HG02981 (cell line): ENCODE measurements around the gene FAM89B.
"Not testable (repeated sequence)": the region's sequence is repeated elsewhere in the genome, so short reads cannot be mapped to it uniquely, and the experiment has no call there.

Experiments used
- ATAC-seq: cut with Tn5 transposase; IDR thresholded peaks from one replicate; pipeline ENCODE4 v1.9.1; 2021; ENCODE audit warnings: mild to moderate bottlenecking, moderate library complexity; ENCODE audit not compliant: unreplicated experiment

The FAM89B gene

DNA sequence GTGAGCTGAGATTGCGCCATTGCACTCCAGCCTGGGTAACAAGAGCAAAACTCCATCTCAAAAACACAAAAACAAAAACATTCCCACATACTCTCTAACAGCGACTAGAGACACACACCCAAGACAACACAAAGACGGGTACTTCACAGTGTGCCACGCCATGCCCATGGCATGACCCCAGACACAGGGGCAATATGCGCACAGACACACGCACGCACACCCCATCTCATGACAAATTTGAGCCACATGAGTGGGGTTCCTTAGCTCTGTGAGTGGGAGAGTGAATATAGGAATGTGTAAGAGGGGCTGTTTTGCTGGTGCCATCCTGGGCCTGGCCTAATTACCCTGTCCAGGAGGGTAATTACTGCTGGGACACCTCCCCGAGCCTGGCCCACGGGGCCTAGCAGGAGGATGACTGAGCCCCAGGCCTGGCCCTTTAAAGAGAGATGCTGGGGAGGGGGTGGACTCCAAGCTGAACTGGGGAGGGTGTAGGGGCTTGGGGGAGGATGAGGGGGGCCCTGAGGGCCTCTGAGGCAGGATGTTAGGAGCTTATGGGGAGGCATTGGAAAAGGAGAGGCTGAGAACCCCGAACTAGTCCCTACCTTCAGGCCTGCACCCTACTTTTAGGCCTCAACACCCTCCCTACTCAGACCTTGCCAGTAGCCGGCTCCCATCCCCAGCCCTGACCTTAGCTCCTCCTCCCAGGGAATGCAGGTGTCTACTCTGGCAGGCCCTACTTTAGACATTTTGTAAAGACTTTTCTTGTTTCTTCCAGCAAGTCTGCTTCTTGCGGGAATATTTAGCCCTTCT, 15.7 kb upstream of the FAM89B start:
- ATAC-seq = no peak

DNA sequence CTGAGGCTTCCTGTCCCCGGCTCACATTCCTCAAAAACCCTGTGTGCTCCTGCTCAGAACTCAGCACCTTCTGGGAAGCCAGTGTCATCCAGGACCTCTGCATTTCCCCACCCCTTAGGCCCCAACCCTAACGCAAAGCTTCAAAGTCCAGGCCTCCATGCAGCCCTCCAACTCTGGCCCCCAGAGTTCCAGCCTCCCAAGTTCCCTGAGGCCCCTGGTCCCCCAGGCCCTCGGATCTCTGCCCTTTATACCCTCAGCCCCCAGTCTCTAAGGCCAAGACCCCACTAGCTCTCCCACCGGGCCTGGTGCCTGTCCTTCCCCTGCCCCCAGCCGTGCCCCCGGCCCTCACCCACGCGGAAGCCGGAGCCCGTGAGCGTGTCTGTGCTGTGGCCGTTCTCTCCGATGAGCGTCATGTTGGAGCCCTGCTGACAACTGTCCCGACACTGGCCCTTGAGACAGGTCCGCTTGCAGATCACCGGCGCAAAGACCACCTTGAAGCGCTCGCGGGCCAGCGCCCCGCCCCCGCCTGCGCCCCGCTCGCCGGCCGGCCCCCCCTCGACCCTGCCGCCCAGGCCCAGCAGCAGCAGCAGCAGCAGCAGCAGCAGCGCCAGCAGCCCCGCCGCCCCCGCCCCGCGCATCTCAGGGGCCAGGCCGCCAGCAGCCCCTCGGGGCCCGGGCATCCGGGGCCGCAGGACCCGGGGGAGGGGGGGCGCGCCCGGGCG, 14.9 kb upstream of the FAM89B start:
- ATAC-seq = no peak

DNA sequence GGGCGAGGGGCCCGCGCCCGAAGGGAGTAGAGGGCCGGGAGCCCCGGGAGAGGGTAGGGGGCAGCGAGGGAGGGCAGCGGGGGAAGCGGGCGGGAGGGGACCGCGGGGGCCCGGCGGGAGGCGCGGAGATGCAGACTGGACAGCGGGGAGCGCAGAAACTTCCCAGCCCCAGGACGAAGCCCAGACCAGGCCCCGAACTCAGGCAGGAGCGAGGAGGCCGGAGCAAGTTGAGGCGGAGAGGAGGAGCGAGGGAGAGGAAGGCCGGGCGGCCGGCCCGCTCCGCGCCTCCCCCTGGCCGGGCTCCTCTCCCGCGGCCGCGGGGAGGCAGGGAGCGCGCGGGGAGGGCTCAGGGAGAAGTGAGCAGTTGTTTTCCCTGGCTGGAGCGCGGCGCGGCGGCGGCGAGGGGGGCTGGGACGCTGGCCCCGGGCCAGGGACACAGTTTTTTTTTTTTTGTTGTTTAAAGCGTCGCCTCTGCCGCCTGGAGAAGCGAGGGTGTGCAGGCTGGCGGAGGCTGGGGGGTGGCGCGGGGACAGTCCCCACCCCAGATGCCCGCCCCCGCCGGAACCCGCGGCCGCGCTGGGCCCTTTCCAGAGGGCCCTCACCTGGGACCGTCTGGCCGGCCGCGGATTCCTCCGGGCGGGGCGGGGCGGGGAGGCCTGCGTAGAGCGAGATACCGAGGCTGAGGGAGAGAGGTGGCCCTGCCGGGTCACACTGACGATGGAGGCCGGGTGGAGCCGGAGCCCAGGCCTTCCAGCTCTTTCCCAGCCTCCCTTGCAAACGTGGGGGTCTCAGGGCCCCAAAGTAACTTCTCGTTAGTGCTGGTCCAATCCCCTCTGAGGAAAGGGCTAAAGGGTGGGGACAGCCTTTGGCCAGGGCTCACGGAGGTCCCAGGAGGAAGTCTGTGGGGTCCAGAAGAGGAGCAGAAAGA, 14.1 kb upstream of the FAM89B start, which contains the start of gene LTBP3:
Gene LTBP3 (minus strand): TSS at position 358 of the 928 bp plus-strand sequence. CDS start 400 bp downstream, outside the sequence.
- no peak for ATAC-seq

DNA sequence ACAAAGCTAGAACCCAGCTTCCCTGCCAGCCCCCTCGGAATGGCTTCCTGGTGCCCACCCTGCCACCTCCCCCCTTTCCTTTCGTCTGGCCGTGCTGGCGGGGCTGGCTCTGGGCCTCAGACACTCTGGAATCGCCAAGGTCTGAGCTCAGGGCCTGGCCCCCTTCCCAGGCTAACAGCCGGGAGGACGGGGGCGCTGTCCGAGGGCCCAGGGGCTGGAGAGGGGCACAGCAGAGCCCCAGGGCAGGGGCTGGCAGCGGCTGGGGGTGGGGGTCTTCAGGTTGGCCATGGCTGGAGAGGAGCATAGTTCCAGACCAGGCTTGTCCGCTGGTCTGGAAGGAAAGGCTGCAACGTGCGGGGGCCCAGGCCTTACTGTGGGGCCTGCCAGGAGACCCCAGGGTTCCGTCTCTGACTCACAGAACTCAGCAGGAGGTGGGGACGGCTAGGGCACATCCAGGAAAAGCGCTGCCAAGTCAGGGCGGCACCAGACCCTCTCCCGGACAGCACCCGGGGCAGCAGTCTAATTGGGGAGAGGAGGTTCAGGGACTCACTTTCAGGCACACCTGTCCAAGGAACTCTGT, 13.3 kb upstream of the FAM89B start:
- no peak for ATAC-seq

DNA sequence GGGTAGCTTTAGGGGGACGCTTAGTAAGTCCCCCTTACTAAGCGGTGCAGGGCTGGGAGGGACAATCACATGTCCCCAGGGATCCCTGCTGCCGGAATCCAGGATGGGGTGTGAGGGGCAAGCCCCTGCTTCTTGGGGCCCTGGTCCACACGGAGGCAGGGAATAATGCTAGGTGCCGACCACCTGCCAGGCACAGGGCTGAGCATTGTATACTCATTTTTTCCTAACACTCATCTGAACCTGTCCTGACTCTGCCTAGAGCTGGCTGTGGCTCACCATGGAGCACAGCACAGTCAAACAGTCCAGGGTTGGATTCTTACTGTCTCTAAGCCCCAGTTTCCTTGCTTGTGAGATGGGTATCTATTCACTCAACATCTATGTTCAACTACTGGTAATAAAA, 12.8 kb upstream of the FAM89B start:
- ATAC-seq = no peak

DNA sequence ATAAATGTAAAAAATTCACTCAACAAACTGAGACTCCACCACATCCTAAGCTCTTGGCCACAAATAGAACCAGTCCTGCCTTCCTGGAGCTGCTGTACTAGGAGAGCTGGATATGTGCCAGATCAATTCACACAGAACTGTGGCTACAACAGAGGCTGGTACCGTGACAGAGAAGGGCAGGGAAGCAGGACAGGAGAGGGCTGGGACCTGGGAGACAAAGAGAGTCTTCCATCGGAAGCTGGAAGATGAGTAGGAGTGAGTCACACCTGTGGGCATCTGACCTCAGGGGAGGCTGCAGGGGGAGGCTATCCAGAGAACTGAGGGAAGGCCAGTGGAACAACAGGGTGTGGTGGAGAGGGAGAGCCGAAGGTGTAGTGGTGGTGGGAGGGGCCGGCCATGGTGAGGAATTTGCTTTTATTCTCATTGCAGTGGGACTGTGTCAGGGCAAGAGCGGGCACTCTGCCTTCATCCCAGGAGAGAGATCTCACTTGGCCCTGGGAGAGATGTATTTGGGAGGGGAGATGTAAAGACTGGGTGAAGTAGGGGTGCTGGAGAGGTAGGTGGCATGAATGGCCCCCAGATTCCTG, 12.3 kb upstream of the FAM89B start:
- ATAC-seq = no peak

DNA sequence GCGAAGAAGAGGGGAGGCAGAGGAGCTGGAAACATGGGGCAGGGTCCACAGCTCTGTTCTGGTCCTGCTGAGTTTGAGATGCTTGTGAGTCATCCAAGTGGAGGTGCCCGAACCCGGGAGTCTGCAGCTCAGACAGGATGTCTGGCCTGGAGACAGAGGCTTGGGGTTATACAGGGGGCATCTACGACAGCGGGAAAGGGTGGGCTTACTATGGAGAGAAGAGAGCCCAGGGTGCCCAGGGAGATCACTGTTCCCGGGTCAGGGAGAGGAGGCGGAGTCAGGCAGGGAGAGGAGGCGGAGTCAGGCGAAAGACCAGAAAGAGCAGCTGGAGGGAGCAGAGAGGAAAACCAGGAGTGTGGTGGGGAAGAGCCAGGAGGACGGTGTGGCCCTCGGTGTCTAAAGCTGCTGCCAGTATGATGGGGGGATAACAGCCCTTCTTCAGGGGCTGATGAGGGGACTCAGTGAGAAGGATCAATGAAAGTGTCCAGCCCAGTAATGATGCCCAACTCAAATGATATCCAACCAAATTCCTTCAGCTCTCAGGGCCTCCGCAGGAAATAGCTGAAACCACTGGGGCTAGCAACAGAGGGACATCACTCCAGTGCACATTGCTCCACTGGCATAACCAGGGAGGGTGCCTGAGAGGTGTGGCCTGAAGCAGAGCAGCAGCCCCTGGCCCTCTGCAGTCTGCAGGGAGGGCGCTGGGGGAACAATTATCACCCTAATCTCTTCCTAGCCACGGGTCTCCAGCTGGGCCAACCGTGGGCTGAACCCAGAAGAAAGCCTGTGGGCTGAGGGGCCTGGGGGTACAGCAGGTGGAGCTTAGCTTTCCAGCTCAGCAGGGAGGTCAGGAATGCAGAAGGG, 11.6 kb upstream of the FAM89B start:
- ATAC-seq = no peak

DNA sequence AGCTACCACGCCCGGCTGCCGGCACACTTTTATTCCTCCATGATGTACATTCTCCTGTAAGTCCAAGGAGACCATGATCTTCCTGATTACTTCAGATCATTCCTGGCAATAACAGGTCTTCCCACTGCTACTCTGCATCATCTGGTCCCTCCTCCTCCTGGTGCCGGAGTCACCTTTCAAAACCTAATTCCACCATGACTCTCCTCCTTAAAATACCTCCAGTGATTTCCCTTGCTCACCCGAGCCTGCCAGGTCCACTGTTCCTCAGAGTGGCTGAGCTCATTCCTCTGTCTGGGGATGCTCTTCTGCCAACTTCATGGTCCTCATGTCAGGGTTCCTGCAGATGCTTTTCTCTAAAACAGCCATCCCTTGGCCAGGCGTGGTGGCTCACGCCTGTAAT, 10.3 kb upstream of the FAM89B start:
- no peak for ATAC-seq

DNA sequence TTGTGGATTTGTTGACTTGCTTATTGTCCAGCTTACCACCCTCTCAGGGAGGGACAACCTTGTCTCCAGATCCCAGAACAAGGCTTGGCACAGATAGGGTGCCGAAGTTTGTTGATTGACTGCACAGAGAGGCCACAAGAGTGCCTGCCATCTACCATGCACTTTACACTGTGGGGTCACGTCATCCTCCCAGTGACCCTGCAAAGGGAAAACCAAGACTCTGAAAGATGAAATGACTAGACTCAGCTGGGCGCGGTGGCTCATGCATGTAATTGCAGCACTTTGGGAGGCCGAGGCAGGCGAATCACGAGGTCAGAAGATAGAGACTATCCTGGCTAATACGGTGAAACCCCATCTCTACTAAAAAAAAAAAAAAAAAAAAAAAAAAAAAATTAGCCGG, 9.6 kb upstream of the FAM89B start:
- ATAC-seq = no peak

DNA sequence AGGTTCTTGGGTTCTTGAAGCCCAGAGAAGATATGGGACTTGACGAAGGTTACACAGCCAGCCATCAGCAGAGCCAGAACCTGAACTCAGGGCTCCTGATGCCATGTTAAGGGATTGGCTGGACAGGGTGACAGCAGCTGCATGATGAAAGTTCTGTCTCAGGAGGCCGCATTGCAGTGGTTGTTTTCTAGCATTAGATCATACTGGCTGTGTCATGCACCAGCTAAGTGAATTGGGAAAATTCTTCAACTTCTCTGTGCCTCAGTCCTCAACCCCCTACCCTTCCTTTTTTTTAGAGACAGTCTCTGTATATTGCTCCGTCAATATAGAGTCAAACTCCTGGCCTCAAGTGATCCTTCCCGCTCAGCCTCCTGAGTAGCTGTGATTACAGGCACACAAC, 8.7 kb upstream of the FAM89B start:
- ATAC-seq = no peak

DNA sequence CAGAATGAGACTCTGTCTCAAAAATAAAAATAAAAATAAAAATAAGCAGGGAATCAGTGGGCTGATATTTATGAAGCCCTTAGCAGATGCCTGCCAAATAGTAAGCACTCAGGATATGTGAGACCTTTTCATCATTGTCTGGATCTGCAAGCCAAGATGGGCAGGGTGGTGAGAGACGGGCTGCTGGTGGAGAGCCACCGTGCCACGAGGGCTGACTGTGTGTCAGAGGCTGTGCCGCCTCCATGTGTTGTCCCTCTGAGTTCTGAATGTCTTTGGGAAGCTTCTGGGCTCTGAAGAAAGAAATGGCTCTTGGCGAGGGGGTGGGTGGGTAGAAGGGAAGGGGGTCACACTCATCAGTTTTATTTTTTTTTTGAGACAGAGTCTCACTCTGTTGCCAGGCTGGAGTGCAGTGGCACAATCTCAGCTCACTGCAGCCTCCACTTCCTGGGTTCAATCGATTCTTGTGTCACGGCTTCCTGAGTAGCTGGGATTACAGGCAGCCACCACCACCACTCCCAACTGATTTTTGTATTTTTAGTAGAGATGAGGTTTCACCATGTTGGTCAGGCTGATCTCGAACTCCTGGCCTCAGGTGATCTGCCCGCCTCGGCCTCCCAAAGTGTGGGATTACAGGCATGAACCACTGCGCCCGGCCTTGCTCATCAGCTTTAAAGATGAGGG, 7.3 kb upstream of the FAM89B start:
- ATAC-seq = not testable (repeated sequence)

DNA sequence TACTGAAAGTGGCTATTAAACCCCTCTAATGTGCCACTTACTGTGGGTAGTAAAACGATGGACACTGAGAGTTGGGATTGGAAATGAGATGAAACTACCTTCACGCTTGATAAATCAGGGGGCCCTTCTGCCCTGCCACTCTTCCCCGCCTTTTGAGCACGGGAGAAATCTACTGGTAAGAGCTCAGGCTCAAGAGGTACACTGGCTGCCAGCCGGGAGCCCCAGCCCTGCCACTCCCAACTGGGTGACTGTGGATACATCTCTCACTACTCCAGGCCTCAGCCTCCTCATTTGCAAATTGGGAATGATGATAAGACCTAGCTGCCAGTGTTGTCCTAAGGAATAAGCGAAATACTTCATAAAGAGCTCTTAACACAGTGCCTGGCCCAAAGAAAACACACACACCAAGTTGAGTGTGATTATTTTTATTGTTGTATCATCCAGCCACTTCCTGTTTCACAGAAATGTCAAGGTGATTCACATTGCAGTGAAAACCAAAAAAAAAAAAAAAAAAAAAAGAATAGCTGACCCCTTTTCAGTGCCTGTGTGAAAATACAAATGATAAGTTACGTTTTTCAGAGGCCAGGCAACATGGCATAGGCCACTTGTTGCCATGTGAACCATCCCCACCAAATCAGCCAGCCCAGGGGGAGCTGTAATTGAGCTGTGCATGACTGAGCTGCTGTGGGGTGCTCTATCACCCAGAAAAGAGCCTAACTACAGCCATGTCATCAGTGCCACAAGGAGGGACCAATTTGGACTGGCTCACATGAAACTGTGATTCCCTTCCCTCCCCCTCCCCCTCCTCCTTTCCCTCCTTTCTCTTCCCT, 6.5 kb upstream of the FAM89B start:
- no peak for ATAC-seq

DNA sequence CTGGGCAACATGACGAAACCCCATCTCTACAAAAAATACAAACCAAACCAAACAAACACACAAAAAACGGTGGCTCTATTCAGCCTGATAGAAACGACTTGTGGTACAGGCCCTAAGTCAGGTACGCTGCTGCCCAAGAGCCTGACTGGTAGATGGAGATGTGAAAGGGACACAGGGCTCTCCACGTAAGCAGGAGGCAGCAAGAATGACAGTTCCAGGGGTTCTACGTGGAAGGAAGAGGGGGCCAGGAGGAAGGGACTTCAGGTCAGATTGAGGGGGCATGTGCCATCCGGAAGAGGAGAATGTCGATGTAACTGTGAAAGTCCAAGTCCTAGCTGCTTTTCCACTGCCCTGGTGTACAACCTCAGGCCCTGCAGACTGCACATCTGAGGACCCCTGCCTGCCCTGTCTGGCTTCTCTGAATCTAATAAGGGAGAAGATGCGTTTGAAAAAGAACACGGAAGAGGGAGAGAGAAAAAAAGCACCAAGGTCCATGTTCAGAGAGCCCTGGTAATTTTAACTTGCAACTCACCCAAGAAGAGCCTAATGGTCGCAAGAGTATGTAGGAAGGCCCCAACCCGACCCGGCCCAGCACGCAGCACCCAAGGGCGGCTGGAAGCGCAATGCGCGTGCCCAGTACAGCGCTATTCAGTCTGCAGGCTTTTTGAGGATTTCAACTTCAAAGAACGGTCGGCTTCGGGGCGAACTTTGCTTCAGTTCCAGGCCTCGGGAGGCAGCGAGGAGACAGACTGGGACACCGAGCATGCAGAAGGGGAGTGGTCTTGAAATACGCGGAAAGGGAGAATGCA, 3.0 kb upstream of the FAM89B start:
- peak; percentile 2 for ATAC-seq

DNA sequence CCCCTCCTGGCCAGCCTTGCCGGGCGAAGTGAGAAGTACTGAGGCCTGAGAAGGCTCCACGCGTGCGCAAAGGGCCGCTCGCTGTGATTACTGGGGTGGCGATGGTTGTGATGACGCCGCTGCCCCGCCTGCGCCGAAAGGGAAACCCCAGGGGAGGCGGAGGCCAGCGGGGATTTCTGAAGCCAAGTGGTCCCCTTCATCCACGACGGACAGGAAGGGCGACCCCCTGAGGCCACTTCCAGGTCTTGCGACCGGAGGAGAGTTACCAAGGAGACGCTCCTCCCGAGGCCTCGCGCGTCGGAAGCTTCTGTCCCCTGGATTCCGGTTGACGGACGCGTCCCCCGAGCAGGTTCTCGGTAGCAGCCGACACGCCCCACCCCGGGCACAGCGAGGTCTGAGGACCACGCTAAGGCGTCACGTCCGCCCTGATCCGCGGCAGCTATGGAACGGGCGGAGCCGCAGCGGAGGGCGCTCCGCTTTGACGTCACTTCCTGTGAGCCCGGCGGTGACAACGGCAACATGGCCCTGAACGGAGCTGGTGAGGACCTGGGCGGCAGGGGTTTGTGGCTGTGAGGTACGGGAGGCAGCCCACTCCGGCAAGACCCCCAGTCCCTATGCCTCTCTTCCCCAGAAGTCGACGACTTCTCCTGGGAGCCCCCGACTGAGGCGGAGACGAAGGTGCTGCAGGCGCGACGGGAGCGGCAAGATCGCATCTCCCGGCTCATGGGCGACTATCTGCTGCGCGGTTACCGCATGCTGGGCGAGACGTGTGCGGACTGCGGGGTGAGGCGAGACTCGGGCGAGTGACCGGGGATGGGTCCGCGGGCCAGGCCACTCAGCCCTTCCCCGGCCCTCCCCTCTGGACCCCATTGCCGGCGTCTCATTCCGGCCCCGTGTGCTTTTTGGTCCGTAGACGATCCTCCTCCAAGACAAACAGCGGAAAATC, 2.1 kb upstream of the FAM89B start, which contains the start of gene ZNRD2:
Gene ZNRD2 (plus strand): TSS at position 505 of the 946 bp plus-strand sequence. CDS start 15 bp downstream, at position 520.
- peak; percentile 54 for ATAC-seq

DNA sequence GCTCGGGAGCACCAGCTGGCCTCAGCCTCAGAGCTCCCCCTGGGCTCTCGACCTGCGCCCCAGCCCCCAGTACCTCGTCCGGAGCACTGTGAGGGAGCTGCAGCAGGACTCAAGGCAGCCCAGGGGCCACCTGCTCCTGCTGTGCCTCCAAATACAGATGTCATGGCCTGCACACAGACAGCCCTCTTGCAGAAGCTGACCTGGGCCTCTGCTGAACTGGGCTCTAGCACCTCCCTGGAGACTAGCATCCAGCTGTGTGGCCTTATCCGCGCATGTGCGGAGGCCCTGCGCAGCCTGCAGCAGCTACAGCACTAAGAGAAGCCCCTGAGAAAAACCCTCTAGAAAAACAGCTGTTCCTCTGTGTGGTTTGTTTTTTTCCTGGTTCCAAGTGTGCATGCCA, 918 bp upstream of the FAM89B start:
- no peak for ATAC-seq

DNA sequence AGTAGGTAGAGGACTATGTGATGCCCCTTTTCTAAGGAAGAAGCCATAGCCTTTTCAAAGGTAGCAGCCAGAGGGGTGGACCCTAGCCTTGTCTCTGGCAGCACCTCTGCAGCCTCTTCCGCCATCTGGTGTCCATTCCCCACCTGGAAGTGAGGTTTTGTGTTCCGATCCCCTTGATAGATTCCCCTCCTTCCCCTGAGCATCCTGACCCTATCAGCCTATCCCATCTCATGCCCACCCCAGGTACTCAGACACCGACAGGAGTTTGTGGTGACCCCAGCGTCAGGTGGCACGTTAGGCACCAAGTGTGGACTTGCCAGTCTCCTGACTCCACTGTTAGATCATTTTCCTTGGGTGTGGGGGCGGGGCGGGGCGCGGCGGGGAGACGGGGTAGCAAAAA, 398 bp upstream of the FAM89B start:
- ATAC-seq = no peak
